ENCODE data around the gene ZBED4.
"Not testable (repeated sequence)": the region's sequence is repeated elsewhere in the genome, so short reads cannot be mapped to it uniquely, and the experiment has no call there.

ZBED4 gene

GRCh38 chr22:49817359-49817758 is 36.3 kb upstream of the ZBED4 start:
- Histone ChIP-seq H3K36me3 (ENCODE audit: low read length) (peaks cover 6% of the 10 kb centered on the region; the same call in 1 of the 2 replicates), H3K27me3 (ENCODE audit: low read length) (no peaks in the 10 kb centered on the region), H3K4me3 (ENCODE audit: insufficient read depth, low read length, poor library complexity, severe bottlenecking) (no peak overlapping the region), H3K9me3 (ENCODE audit: insufficient read depth, low read length) (no peaks in the 10 kb centered on the region), H3F3A (ENCODE audit: insufficient read depth) (no peaks in the 10 kb centered on the region), H2AFZ (ENCODE audit: low read depth, low read length, severe bottlenecking) (no peak overlapping the region), H3K79me2 (ENCODE audit: insufficient read depth, low read length) (peaks cover 87% of the 10 kb centered on the region), H3K9me2 (replicated peaks; ENCODE audit: insufficient read depth, low read length) (no peaks in the 10 kb centered on the region), H4K20me1 (ENCODE audit: low read depth, low read length) (no peaks in the 10 kb centered on the region; the same call in 1 of the 2 replicates), H3K9ac (ENCODE audit: low read length) (no peak overlapping the region), H3K27ac (ENCODE audit: low read depth, low read length) (no peak overlapping the region), H3K4me2 (ENCODE audit: low read depth, low read length, poor library complexity, severe bottlenecking) (no peak overlapping the region)
- TF ChIP-seq EZH2phosphoT487 (conservative IDR thresholded peaks at IDR 0.05; ENCODE audit: low read length) (no peak), CTCF (IDR thresholded peaks at IDR 0.05; ENCODE audit: insufficient read depth, low read length, poor library complexity, severe bottlenecking) (no peak)

GRCh38 chr22:49820984-49821383 is 32.7 kb upstream of the ZBED4 start:
- Histone ChIP-seq H3F3A (ENCODE audit: insufficient read depth) (no peaks in the 10 kb centered on the region), H4K20me1 (ENCODE audit: low read depth, low read length) (peaks cover 7% of the 10 kb centered on the region; the same call in 1 of the 2 replicates), H3K4me2 (ENCODE audit: low read depth, low read length, poor library complexity, severe bottlenecking) (no peak overlapping the region), H3K4me3 (ENCODE audit: insufficient read depth, low read length, poor library complexity, severe bottlenecking) (no peak overlapping the region), H3K9ac (ENCODE audit: low read length) (no peak overlapping the region), H3K27ac (ENCODE audit: low read depth, low read length) (no peak overlapping the region), H3K9me2 (replicated peaks; ENCODE audit: insufficient read depth, low read length) (no peaks in the 10 kb centered on the region), H3K79me2 (ENCODE audit: insufficient read depth, low read length) (peaks cover 91% of the 10 kb centered on the region), H3K9me3 (ENCODE audit: insufficient read depth, low read length) (no peaks in the 10 kb centered on the region), H3K27me3 (ENCODE audit: low read length) (no peaks in the 10 kb centered on the region), H3K36me3 (ENCODE audit: low read length) (peaks cover 6% of the 10 kb centered on the region; the same call in 1 of the 2 replicates), H2AFZ (ENCODE audit: low read depth, low read length, severe bottlenecking) (no peak overlapping the region)
- TF ChIP-seq EZH2phosphoT487 (conservative IDR thresholded peaks at IDR 0.05; ENCODE audit: low read length), result no peak
- TF ChIP-seq CTCF (IDR thresholded peaks at IDR 0.05; ENCODE audit: insufficient read depth, low read length, poor library complexity, severe bottlenecking), result no peak

GRCh38 chr22:49821741-49822140 is 31.9 kb upstream of the ZBED4 start:
- not testable (repeated sequence) for H3K27ac ChIP-seq (ENCODE audit: low read depth, low read length); H4K20me1 ChIP-seq (ENCODE audit: low read depth, low read length); H2AFZ ChIP-seq (ENCODE audit: low read depth, low read length, severe bottlenecking); H3K9me3 ChIP-seq (ENCODE audit: insufficient read depth, low read length); H3K27me3 ChIP-seq (ENCODE audit: low read length); H3K36me3 ChIP-seq (ENCODE audit: low read length); H3K9ac ChIP-seq (ENCODE audit: low read length); H3K4me3 ChIP-seq (ENCODE audit: insufficient read depth, low read length, poor library complexity, severe bottlenecking); H3K4me2 ChIP-seq (ENCODE audit: low read depth, low read length, poor library complexity, severe bottlenecking); H3F3A ChIP-seq (ENCODE audit: insufficient read depth); H3K9me2 ChIP-seq (replicated peaks; ENCODE audit: insufficient read depth, low read length)
- H3K79me2 ChIP-seq (ENCODE audit: insufficient read depth, low read length), result peaks cover 92% of the 10 kb centered on the region

DNA sequence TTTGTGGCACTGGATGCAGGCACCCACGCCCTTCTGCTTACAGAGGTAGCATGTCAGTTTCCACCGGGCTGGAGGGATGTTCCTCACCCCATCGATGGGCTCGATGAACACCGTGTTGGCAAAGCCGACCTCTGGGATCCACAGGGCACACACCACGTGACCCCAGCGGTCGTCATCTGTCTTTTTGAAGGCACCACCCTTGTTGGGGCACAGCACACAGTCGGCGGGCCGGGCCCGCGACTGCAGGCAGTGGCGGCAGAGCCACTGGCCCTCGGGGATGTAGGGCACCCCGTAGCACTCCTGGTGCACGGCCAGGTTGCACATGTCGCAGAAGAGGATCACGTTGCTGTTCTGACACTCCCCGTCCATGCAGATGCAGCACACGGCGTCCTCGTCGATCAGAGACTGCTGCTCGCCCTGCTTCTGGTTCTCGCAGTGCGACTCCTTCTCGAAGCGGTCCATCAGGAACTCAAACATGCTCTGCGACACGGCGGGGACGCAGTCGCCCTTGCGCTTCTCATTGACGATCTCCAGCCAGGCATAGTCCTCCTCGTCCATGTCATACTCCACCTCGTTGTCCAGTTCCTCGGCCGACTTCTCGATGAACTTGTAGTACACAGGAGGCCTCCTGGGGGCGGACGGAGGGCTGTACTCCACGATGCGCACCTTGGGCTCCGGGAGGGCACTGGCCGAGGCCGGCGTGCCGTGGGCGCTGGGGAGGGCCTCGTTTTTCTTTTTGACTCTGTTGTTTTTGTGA is 30.2 kb upstream of the ZBED4 start:
- Histone ChIP-seq H3K27ac (ENCODE audit: low read depth, low read length) (no peak overlapping the region), H3K79me2 (ENCODE audit: insufficient read depth, low read length) (peaks cover 76% of the 10 kb centered on the region), H3F3A (ENCODE audit: insufficient read depth) (no peaks in the 10 kb centered on the region), H2AFZ (ENCODE audit: low read depth, low read length, severe bottlenecking) (no peak overlapping the region), H3K9me3 (ENCODE audit: insufficient read depth, low read length) (no peaks in the 10 kb centered on the region), H3K9ac (ENCODE audit: low read length) (no peak overlapping the region), H4K20me1 (ENCODE audit: low read depth, low read length) (peaks cover 7% of the 10 kb centered on the region; the same call in 1 of the 2 replicates), H3K36me3 (ENCODE audit: low read length) (peaks cover 6% of the 10 kb centered on the region; the same call in 1 of the 2 replicates), H3K9me2 (replicated peaks; ENCODE audit: insufficient read depth, low read length) (no peaks in the 10 kb centered on the region), H3K4me3 (ENCODE audit: insufficient read depth, low read length, poor library complexity, severe bottlenecking) (no peak overlapping the region), H3K27me3 (ENCODE audit: low read length) (no peaks in the 10 kb centered on the region), H3K4me2 (ENCODE audit: low read depth, low read length, poor library complexity, severe bottlenecking) (no peak overlapping the region)
- TF ChIP-seq EZH2phosphoT487 (conservative IDR thresholded peaks at IDR 0.05; ENCODE audit: low read length) (no peak), CTCF (IDR thresholded peaks at IDR 0.05; ENCODE audit: insufficient read depth, low read length, poor library complexity, severe bottlenecking) (no peak)
